ENCODE data around the gene RND3.

DNA sequence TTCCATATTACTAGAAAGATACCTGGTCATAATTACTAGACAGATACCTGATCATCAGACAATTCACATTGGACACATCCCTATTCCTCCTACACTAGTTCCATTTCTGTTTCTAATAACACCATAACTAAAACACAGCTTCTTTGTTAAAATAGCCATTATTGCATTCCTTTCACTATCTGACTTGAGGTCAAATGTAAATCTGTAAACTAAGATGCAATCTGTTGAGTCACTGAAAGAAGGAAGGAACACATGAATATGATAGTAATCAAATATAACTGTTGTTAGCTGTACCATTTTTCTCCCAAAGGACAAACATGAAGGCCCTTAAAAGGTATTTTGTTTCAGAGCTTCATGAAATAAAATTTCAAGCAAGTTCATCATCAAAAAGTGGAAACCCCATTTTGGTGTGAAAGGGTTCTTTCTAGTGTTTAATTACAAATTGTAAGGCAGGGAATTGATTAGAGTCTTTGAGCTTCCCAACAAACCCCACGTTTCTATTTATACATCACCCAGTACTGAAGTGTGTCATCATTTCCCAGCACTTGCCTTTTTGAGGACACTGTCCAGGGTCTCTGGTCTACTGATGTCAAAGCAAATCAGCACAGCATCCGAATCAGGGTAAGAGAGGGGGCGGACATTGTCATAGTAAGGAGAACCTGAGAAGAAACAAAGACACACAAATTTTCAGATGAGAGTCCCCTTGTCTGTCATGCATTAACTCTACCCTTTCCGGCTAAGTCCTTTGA lies 13.0 kb downstream of the RND3 start:
- TF ChIP-seq ESRRA (IDR thresholded peaks at IDR 0.05; ENCODE audit: low read length): no peak
- TF ChIP-seq POLR2A (IDR thresholded peaks at IDR 0.05; ENCODE audit: low read depth, low read length): no peak
- TF ChIP-seq CREB1 (IDR thresholded peaks at IDR 0.05; ENCODE audit: low read depth): no peak
- TF ChIP-seq, protein P1, sequence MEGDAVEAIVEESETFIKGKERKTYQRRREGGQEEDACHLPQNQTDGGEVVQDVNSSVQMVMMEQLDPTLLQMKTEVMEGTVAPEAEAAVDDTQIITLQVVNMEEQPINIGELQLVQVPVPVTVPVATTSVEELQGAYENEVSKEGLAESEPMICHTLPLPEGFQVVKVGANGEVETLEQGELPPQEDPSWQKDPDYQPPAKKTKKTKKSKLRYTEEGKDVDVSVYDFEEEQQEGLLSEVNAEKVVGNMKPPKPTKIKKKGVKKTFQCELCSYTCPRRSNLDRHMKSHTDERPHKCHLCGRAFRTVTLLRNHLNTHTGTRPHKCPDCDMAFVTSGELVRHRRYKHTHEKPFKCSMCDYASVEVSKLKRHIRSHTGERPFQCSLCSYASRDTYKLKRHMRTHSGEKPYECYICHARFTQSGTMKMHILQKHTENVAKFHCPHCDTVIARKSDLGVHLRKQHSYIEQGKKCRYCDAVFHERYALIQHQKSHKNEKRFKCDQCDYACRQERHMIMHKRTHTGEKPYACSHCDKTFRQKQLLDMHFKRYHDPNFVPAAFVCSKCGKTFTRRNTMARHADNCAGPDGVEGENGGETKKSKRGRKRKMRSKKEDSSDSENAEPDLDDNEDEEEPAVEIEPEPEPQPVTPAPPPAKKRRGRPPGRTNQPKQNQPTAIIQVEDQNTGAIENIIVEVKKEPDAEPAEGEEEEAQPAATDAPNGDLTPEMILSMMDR (IDR thresholded peaks at IDR 0.05 in 2 of 3, conservative IDR thresholded peaks at IDR 0.05 in 1 of 3; ENCODE audit: control insufficient read depth in 2 of 3, extremely low read depth in 1 of 3, insufficient read depth in 1 of 3, low read depth in 3 of 3, low read length in 3 of 3): no peak
- no peak for TF ChIP-seq ZNF274 (IDR thresholded peaks at IDR 0.05; ENCODE audit: insufficient read depth, insufficient read length)
- no peak for TF ChIP-seq POLR2AphosphoS2 (IDR thresholded peaks at IDR 0.05; ENCODE audit: low read depth, low read length)
